ENCODE data around the gene FSTL1.

FSTL1 gene

GRCh38 chr3:120454076-120454689, 3.4 kb upstream of the FSTL1 start:
- CTCF ChIA-PET: no interaction called here
- DNase-seq (ENCODE audit: extremely low spot score): no peak
- TF ChIP-seq CTBP1 (IDR thresholded peaks at IDR 0.05; ENCODE audit: borderline replicate concordance) (0 out of 2 replicates have a peak, but pooled peaks have one; percentile 13), SP1 (IDR thresholded peaks at IDR 0.05) (no peak), PKNOX1 (IDR thresholded peaks at IDR 0.05) (peak; percentile 85)
- POLR2A ChIA-PET: no interaction called here

GRCh38 chr3:120452816-120453215, 2.0 kb upstream of the FSTL1 start:
- ChIA-PET POLR2A (interaction anchor here (0.6 kb wide), 1 partner anchor 171 kb away, joined by 3 read pairs; no protein-coding TSS in a partner anchor), CTCF (no interaction called here)
- no peak for DNase-seq (ENCODE audit: extremely low spot score)
- no peak for TF ChIP-seq FOXM1 (IDR thresholded peaks at IDR 0.05; ENCODE audit: borderline replicate concordance)
- no peak for TF ChIP-seq ELF4 (IDR thresholded peaks at IDR 0.05)
- TF ChIP-seq LEF1 (IDR thresholded peaks at IDR 0.05; ENCODE audit: borderline replicate concordance): no peak
- no peak for TF ChIP-seq TARDBP (IDR thresholded peaks at IDR 0.05)
- TF ChIP-seq L3MBTL2 (conservative IDR thresholded peaks at IDR 0.05): no peak
- no peak for TF ChIP-seq BHLHE40 (IDR thresholded peaks at IDR 0.05; ENCODE audit: borderline replicate concordance)
- TF ChIP-seq FOXK2 (IDR thresholded peaks at IDR 0.05): no peak
- TF ChIP-seq ARNT (IDR thresholded peaks at IDR 0.05): no peak
- no peak for TF ChIP-seq SP1 (IDR thresholded peaks at IDR 0.05)
- no peak for TF ChIP-seq NFRKB (IDR thresholded peaks at IDR 0.05)

GRCh38 chr3:120451806-120452205, 1.0 kb upstream of the FSTL1 start:
- TF ChIP-seq TARDBP (IDR thresholded peaks at IDR 0.05) (no peak), HDGF (IDR thresholded peaks at IDR 0.05; ENCODE audit: borderline replicate concordance) (no peak), LEF1 (IDR thresholded peaks at IDR 0.05; ENCODE audit: borderline replicate concordance) (no peak), ZNF384 (IDR thresholded peaks at IDR 0.05) (no peak), CTBP1 (IDR thresholded peaks at IDR 0.05; ENCODE audit: borderline replicate concordance) (no peak), FOXM1 (IDR thresholded peaks at IDR 0.05; ENCODE audit: borderline replicate concordance) (no peak), PKNOX1 (IDR thresholded peaks at IDR 0.05) (no peak), FOXA1 (IDR thresholded peaks at IDR 0.05) (no peak), ELF4 (IDR thresholded peaks at IDR 0.05) (no peak), ARNT (IDR thresholded peaks at IDR 0.05) (no peak), FOXK2 (IDR thresholded peaks at IDR 0.05) (no peak), SUZ12 (IDR thresholded peaks at IDR 0.05) (no peak)
- no peak for DNase-seq (ENCODE audit: extremely low spot score)
- CTCF ChIA-PET: no interaction called here
- POLR2A ChIA-PET: interaction anchor here (1.4 to 1.5 kb wide), 2 partner anchors 8 to 34 kb away, joined by 3 to 5 read pairs; no protein-coding TSS in a partner anchor

GRCh38 chr3:120451272-120451761, 525 bp upstream of the FSTL1 start:
- TF ChIP-seq CTBP1 (IDR thresholded peaks at IDR 0.05; ENCODE audit: borderline replicate concordance) (no peak), SUZ12 (IDR thresholded peaks at IDR 0.05) (no peak), FOXA1 (IDR thresholded peaks at IDR 0.05) (no peak), SP1 (IDR thresholded peaks at IDR 0.05) (no peak), FOXM1 (IDR thresholded peaks at IDR 0.05; ENCODE audit: borderline replicate concordance) (no peak), ARNT (IDR thresholded peaks at IDR 0.05) (no peak), TARDBP (IDR thresholded peaks at IDR 0.05) (no peak), HDGF (IDR thresholded peaks at IDR 0.05; ENCODE audit: borderline replicate concordance) (no peak), PKNOX1 (IDR thresholded peaks at IDR 0.05) (no peak), LEF1 (IDR thresholded peaks at IDR 0.05; ENCODE audit: borderline replicate concordance) (no peak), ELF4 (IDR thresholded peaks at IDR 0.05) (no peak), FOXK2 (IDR thresholded peaks at IDR 0.05) (no peak), ZNF384 (IDR thresholded peaks at IDR 0.05) (no peak), BHLHE40 (IDR thresholded peaks at IDR 0.05; ENCODE audit: borderline replicate concordance) (no peak), L3MBTL2 (conservative IDR thresholded peaks at IDR 0.05) (no peak), NFRKB (IDR thresholded peaks at IDR 0.05) (no peak)
- POLR2A ChIA-PET: interaction anchor here (0.5 to 1.5 kb wide), 10 partner anchors 9 to 627 kb away, joined by 3 to 8 read pairs (median 4); partner anchors contain the start of gene NDUFB4
- DNase-seq (ENCODE audit: extremely low spot score): peak; percentile 13
- CTCF ChIA-PET: no interaction called here

GRCh38 chr3:120449701-120450599, 842 bp downstream of the FSTL1 start:
- ChIA-PET POLR2A (interaction anchor here (0.9 to 1.8 kb wide), 13 partner anchors 8 to 146 kb away, joined by 3 to 8 read pairs (median 4); partner anchors contain the start of genes LRRC58 and NDUFB4), CTCF (interaction anchor here (0.6 to 1.5 kb wide), 2 partner anchors 109 to 1543 kb away, joined by 3 to 5 read pairs; no protein-coding TSS in a partner anchor)
- TF ChIP-seq L3MBTL2 (conservative IDR thresholded peaks at IDR 0.05) (no peak), FOXA1 (IDR thresholded peaks at IDR 0.05) (no peak), NFRKB (IDR thresholded peaks at IDR 0.05) (no peak), CTBP1 (IDR thresholded peaks at IDR 0.05; ENCODE audit: borderline replicate concordance) (peak; percentile 82), SUZ12 (IDR thresholded peaks at IDR 0.05) (no peak), LEF1 (IDR thresholded peaks at IDR 0.05; ENCODE audit: borderline replicate concordance) (no peak), SP1 (IDR thresholded peaks at IDR 0.05) (no peak)
- DNase-seq (ENCODE audit: extremely low spot score): peak; percentile 23

Data from HEK293T (cell line).